Suppressor macrophage (primary cell): ENCODE results near the gene MATN4.

Experiments used
- DNase-seq, 4 experiments: peaks; one replicate each; pipeline ENCODE4 v3.0.0-alpha.2; 2020 to 2022

The MATN4 gene

DNA sequence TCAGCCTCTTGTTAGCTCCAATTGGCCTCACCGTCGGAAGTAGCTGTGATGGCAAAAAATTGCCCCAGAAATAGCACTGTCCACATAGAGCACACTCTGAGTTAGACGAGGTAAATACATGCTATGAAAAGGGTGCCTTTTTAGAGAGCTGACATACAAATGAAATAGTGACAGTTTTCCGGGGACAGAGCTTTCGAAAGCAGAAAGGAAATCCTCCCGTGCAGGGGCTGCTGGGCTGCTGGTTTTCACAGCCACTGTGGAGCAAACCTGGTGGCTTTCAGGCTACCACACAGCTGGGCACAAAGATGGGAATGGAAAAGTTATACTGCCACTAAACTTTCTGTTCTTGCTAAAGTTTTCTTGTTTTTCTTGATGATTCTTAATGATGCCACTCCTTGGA, 62.0 kb downstream of the MATN4 start:
- no peak for DNase-seq
